ENCODE data around the gene ALK.

- TF ChIP-seq, protein P1, sequence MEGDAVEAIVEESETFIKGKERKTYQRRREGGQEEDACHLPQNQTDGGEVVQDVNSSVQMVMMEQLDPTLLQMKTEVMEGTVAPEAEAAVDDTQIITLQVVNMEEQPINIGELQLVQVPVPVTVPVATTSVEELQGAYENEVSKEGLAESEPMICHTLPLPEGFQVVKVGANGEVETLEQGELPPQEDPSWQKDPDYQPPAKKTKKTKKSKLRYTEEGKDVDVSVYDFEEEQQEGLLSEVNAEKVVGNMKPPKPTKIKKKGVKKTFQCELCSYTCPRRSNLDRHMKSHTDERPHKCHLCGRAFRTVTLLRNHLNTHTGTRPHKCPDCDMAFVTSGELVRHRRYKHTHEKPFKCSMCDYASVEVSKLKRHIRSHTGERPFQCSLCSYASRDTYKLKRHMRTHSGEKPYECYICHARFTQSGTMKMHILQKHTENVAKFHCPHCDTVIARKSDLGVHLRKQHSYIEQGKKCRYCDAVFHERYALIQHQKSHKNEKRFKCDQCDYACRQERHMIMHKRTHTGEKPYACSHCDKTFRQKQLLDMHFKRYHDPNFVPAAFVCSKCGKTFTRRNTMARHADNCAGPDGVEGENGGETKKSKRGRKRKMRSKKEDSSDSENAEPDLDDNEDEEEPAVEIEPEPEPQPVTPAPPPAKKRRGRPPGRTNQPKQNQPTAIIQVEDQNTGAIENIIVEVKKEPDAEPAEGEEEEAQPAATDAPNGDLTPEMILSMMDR (conservative IDR thresholded peaks at IDR 0.05; ENCODE audit: low read depth, low read length): no peak
- TF ChIP-seq EZH2phosphoT487 (IDR thresholded peaks at IDR 0.05; ENCODE audit: borderline replicate concordance, low read length): no peak
These were observed 135.0 kb downstream of the ALK start for GRCh38 chr2:29786361-29786760.
